A549 treated with dexamethasone at 1 μM for 4 hours (cell line): Measurements from ENCODE around the gene PTCH1. TPM values are rescaled to one million over a fixed set of nuclear protein-coding genes. Genes with fewer than 3 reads are reported as not detected.

Source experiments
- total RNA-seq: library from RNA; stranded (reverse); fragments of 200-300 nt; extraction: Qiagen RNA extraction; gene quantifications from 5 replicates; pipeline ENCODE4 v1.2.3, GENCODE V29; 2022

PTCH1 gene
- 3.0 to 4.6 TPM (median 3.8 TPM) in 5 replicates for total RNA-seq

DNA sequence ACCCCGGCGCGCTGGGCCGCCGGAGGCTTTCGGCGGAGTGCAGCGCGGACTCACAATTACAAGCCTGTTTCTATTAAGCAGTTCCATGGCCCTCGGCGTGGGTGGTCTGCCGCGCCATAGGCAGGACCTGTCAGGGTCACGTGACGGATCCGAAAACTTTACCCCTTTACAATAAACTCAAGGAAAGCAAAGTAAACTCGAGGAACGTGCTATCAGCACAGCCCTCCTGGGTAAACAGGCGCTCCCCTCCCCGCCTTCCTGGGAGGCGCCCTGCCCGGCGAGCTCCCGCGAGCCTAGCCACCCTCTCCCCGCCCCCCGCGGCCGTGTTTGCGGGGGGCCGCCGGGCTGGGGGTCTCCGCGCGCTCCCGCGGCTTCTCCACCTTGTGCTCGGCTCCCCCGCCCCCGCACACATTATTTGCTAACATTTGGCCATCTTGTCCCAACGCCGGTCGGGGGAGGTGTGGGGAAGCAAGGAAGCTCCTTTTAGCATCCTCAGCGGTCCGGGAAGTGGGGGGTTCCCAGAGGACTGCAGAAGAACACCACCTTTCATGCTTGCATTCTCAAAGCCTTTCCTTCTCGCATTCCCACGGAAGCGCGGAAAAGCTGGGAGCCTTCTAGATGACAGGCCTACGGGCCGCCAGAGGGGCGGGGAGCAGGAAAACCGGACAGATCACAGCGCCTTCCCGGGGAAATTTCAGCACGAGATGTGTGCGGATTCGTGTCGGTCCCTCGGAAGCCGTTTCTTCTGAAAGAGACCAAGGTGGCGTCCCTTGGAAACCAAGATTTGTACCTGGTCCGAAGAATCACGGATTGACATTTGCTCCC lies at the start of gene PTCH1:
TSS of gene PTCH1 (minus strand) at position 238 of the 825 bp plus-strand sequence.

Other genes with a start within 250 kb of the PTCH1 start
- gene FANCC, start 199.3 kb downstream of the PTCH1 start, total RNA-seq, result 9.9 to 13.4 TPM (median 11.5 TPM) in 5 replicates